ENCODE results near the gene TEK. TPM values are rescaled to one million over a fixed set of nuclear protein-coding genes. Genes with fewer than 3 reads are reported as not detected.

TEK gene
- polyA plus RNA-seq, 3 donors: not detected

DNA sequence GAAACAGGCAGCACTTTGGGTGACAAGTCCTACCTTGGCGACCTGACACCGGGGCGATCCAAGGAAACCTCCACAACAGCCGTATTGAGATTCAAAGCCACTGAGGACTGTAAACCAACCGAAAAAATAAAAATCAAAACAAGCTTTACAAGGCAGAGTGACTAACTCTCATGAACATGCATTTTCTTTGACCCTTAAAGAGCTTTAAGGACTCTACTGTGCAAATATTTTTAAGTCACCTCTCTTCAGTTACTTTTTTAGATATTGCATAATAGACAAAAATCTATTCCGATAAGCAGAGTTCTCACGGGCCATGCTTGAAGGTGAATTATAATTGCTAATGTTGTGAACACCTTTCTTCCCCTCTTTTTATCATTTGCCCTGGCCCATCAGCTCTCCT is 149.6 kb downstream of the TEK start:
- Mint-ChIP-seq H3K4me1 (no peaks in the 10 kb centered on the region), H3K9me3 (peaks cover 0 to 7% (median 3%) of the 10 kb centered on the region in 7 donors), H3K4me3 (no peak overlapping the region), H3K36me3 (no peaks in the 10 kb centered on the region), H3K27ac (no peak overlapping the region), H3K27me3 (ENCODE audit: low read depth in 3 of 3) (no peaks in the 10 kb centered on the region)
- Histone ChIP-seq H3K27ac (ENCODE audit: low read depth in 1 of 2, low read length in 2 of 2) (no peak overlapping the region), H3K4me2 (replicated peaks; ENCODE audit: extremely low read depth, low read length, poor library complexity, severe bottlenecking) (no peak overlapping the region), H3K9ac (ENCODE audit: insufficient read depth, low read length, poor library complexity, severe bottlenecking) (no peak overlapping the region), H3K4me3 (replicated peaks in 1 of 3; ENCODE audit: low read depth in 2 of 3, low read length in 3 of 3) (no peak overlapping the region), H2AFZ (ENCODE audit: insufficient read depth, low read depth, low read length, poor library complexity, severe bottlenecking) (no peak overlapping the region), H3K79me2 (ENCODE audit: insufficient read depth, low read length) (no peaks in the 10 kb centered on the region), H3K9me3 (replicated peaks in 1 of 2; ENCODE audit: control insufficient read depth in 1 of 2, insufficient read depth in 1 of 2, low read length in 2 of 2) (no peaks in the 10 kb centered on the region), H4K20me1 (ENCODE audit: insufficient read depth, low read length) (no peaks in the 10 kb centered on the region), H3K27me3 (ENCODE audit: control insufficient read depth in 2 of 2, insufficient read depth in 2 of 2, low read length in 2 of 2) (no peaks in the 10 kb centered on the region), H3K36me3 (replicated peaks in 1 of 2; ENCODE audit: control insufficient read depth in 1 of 2, insufficient read depth in 2 of 2, low read length in 2 of 2) (no peaks in the 10 kb centered on the region), H3K4me1 (ENCODE audit: control insufficient read depth in 1 of 2, insufficient read depth in 2 of 2, low read length in 2 of 2) (no peaks in the 10 kb centered on the region)
- 100% methylated on average over 4 of the region's 7 CpGs for WGBS (ENCODE audit: insufficient coverage)
- no peak for DNase-seq
- intact Hi-C loops (cut with micrococcal nuclease): no loop called here
- no peak for TF ChIP-seq CTCF (IDR thresholded peaks at IDR 0.05)

DNA sequence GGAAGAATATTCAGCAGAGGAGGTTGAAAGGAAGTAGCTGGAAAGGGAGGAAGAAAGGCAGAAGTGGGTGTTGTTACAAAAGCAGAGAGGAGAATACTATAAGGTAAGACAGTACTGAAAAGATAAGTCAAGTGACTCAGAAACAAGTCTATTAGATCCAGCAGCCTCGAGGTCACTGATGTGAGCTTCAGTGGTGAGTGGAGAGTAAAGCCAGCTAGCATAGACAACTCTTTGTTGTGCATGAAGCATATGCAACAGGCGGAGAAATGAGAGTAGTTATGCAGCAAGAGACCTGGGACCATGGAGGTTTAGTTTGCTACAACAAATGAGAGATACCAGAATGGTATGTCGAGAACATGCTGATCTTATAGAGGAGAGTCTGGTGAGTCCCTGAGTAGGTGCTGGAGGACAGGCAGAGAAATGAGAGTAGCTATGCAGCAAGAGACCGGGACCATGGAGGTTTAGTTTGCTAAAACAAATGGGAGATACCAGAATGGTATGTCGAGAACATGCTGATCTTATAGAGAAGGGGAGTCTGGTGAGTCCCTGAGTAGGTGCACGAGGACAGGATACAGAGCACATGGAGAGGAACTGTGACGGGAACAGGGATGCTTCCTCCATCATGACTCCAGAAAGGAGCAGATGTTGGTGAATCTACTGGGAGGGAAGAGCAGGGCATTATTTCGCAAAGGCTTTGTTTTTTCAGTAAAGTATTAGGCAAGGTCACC is 151.9 kb downstream of the TEK start:
- Histone ChIP-seq H3K27ac (ENCODE audit: low read depth in 1 of 2, low read length in 2 of 2) (no peak overlapping the region), H3K27me3 (ENCODE audit: control insufficient read depth in 2 of 2, insufficient read depth in 2 of 2, low read length in 2 of 2) (no peaks in the 10 kb centered on the region), H3K4me1 (ENCODE audit: control insufficient read depth in 1 of 2, insufficient read depth in 2 of 2, low read length in 2 of 2) (no peaks in the 10 kb centered on the region), H3K9me3 (replicated peaks in 1 of 2; ENCODE audit: control insufficient read depth in 1 of 2, insufficient read depth in 1 of 2, low read length in 2 of 2) (no peaks in the 10 kb centered on the region), H4K20me1 (ENCODE audit: insufficient read depth, low read length) (no peaks in the 10 kb centered on the region), H3K4me2 (replicated peaks; ENCODE audit: extremely low read depth, low read length, poor library complexity, severe bottlenecking) (no peak overlapping the region), H3K36me3 (replicated peaks in 1 of 2; ENCODE audit: control insufficient read depth in 1 of 2, insufficient read depth in 2 of 2, low read length in 2 of 2) (no peaks in the 10 kb centered on the region), H3K4me3 (replicated peaks in 1 of 3; ENCODE audit: low read depth in 2 of 3, low read length in 3 of 3) (no peak overlapping the region), H3K79me2 (ENCODE audit: insufficient read depth, low read length) (no peaks in the 10 kb centered on the region), H2AFZ (ENCODE audit: insufficient read depth, low read depth, low read length, poor library complexity, severe bottlenecking) (no peak overlapping the region), H3K9ac (ENCODE audit: insufficient read depth, low read length, poor library complexity, severe bottlenecking) (no peak overlapping the region)
- Mint-ChIP-seq H3K27ac (no peak overlapping the region), H3K9me3 (peaks cover 0 to 3% (median 0%) of the 10 kb centered on the region in 7 donors), H3K4me3 (no peak overlapping the region), H3K36me3 (no peaks in the 10 kb centered on the region), H3K4me1 (no peaks in the 10 kb centered on the region), H3K27me3 (ENCODE audit: low read depth in 3 of 3) (no peaks in the 10 kb centered on the region)
- no peak for TF ChIP-seq CTCF (IDR thresholded peaks at IDR 0.05)
- WGBS (ENCODE audit: insufficient coverage): 90% methylated on average over 7 of the region's 8 CpGs
- intact Hi-C loops (cut with micrococcal nuclease): no loop called here
- DNase-seq: no peak
